Measurements from ENCODE around the gene PKP1. TPM values are rescaled to one million over a fixed set of nuclear protein-coding genes. Genes with fewer than 3 reads are reported as not detected.

The PKP1 gene
- polyA plus RNA-seq, 1 donor (not counting 4 experiments of a cell fraction or from before 2014, with no cell fraction given), result 169 TPM

DNA sequence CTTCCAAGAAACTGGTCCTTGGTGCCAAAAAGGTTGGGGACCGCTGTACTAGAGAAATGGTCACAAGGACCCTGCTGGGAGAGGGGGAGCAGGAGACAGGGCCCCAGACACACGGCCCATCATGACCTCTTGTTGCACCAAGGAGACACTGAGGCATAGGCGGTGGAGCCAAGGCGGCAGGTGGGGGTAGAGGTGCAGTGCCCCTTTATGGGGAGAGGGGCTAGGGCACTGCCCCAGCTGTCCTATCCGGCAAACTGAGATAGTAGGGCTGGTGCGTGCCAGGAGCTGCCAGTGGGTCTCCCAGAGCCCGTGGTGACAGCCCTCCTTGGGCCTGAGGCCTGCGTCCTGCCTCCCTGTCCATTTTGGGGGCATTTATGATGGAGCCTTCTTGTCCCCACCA lies 73.9 kb downstream of the PKP1 start:
- TF ChIP-seq, protein P1, sequence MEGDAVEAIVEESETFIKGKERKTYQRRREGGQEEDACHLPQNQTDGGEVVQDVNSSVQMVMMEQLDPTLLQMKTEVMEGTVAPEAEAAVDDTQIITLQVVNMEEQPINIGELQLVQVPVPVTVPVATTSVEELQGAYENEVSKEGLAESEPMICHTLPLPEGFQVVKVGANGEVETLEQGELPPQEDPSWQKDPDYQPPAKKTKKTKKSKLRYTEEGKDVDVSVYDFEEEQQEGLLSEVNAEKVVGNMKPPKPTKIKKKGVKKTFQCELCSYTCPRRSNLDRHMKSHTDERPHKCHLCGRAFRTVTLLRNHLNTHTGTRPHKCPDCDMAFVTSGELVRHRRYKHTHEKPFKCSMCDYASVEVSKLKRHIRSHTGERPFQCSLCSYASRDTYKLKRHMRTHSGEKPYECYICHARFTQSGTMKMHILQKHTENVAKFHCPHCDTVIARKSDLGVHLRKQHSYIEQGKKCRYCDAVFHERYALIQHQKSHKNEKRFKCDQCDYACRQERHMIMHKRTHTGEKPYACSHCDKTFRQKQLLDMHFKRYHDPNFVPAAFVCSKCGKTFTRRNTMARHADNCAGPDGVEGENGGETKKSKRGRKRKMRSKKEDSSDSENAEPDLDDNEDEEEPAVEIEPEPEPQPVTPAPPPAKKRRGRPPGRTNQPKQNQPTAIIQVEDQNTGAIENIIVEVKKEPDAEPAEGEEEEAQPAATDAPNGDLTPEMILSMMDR (optimal IDR thresholded peaks at IDR 0.05 in 1 of 3, IDR thresholded peaks at IDR 0.05 in 1 of 3, conservative IDR thresholded peaks at IDR 0.05 in 1 of 3; ENCODE audit: extremely low read depth in 1 of 3, insufficient read depth in 2 of 3, low read length in 3 of 3), result no peak
- no peak for TF ChIP-seq EZH2 (IDR thresholded peaks at IDR 0.05; ENCODE audit: low read length)
- DNase-seq (ENCODE audit: low read depth, low spot score) (no peak), FAIRE-seq (no peak)
- Histone ChIP-seq H3K27ac (ENCODE audit: control insufficient read depth, insufficient read depth, low read length) (no peak overlapping the region), H3K4me2 (ENCODE audit: control insufficient read depth, extremely low read depth, insufficient read depth, low read depth, low read length) (no peak overlapping the region), H2AFZ (ENCODE audit: control insufficient read depth, low read length) (no peak overlapping the region), H3K9me3 (ENCODE audit: control insufficient read depth, low read depth, low read length) (no peaks in the 10 kb centered on the region), H3K9me1 (ENCODE audit: control insufficient read depth, extremely low read depth, insufficient read depth, low read length) (no peaks in the 10 kb centered on the region), H3K36me3 (ENCODE audit: control insufficient read depth in 2 of 2, extremely low read depth in 1 of 2, insufficient read depth in 2 of 2, low read length in 2 of 2) (no peaks in the 10 kb centered on the region), H3K9ac (ENCODE audit: control insufficient read depth, extremely low read depth, insufficient read depth, low read length) (no peak overlapping the region), H3K4me3 (ENCODE audit: control insufficient read depth in 2 of 3, extremely low read depth in 1 of 3, insufficient read depth in 2 of 3, low read depth in 1 of 3, low read length in 3 of 3) (no peak overlapping the region), H3K79me2 (ENCODE audit: control insufficient read depth, insufficient read depth, low read length) (no peaks in the 10 kb centered on the region), H3K27me3 (ENCODE audit: control insufficient read depth, extremely low read depth, insufficient read depth, low read length) (peaks cover 2% of the 10 kb centered on the region), H3K4me1 (ENCODE audit: control insufficient read depth, extremely low read depth, insufficient read depth, low read length) (peaks cover 41% of the 10 kb centered on the region), H4K20me1 (ENCODE audit: control insufficient read depth, extremely low read depth, insufficient read depth, low read length) (no peaks in the 10 kb centered on the region)
- dilution Hi-C loops (cut with MboI; ENCODE audit: extremely low pct_ligation_motif_present, low sequenced_read_pairs), result no loop called here

DNA sequence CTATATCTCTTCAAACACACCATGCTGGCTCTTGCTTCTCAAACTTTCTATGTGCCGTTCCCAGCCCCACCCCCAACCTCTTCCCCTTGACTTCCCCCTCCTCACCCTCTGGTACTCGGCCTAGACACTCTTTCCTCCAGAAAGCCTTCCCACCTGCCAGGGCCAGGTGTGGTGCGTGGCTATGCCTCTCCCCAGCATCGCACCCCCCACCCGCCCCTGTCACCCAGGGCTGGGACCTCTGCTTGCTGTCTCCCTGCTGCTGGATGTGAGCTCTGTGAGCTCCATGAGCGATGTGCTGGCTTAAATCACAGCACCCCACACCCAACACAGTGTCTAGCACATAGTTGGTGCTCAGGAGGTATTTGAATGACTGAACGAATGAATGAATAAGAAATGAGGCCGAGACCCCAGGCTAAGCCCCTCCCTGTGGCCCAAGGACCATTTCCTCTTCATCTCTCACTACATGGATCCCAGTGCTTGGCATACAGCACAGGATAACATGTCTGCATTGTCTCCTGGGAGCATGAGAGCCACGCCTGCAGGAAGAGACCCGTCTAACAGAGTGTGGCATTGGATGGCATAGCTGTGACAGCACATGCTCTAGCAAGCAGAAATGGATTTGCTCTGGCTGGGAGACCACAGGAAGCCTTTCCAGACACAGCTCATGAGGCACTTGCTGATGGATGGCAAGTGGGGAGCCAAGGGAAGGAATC lies 74.5 kb downstream of the PKP1 start:
- peaks cover 40% of the 10 kb centered on the region for H3K4me1 ChIP-seq (ENCODE audit: control insufficient read depth, extremely low read depth, insufficient read depth, low read length)

More for the DNA sequence above, 74.5 kb downstream of the PKP1 start:
- dilution Hi-C loops (cut with MboI; ENCODE audit: extremely low pct_ligation_motif_present, low sequenced_read_pairs), result no loop called here
- Histone ChIP-seq H3K9me1 (ENCODE audit: control insufficient read depth, extremely low read depth, insufficient read depth, low read length) (no peaks in the 10 kb centered on the region), H2AFZ (ENCODE audit: control insufficient read depth, low read length) (no peak overlapping the region), H3K4me3 (ENCODE audit: control insufficient read depth in 2 of 3, extremely low read depth in 1 of 3, insufficient read depth in 2 of 3, low read depth in 1 of 3, low read length in 3 of 3) (no peak overlapping the region), H3K9me3 (ENCODE audit: control insufficient read depth, low read depth, low read length) (no peaks in the 10 kb centered on the region), H3K27me3 (ENCODE audit: control insufficient read depth, extremely low read depth, insufficient read depth, low read length) (peaks cover 6% of the 10 kb centered on the region), H3K9ac (ENCODE audit: control insufficient read depth, extremely low read depth, insufficient read depth, low read length) (no peak overlapping the region), H3K27ac (ENCODE audit: control insufficient read depth, insufficient read depth, low read length) (no peak overlapping the region), H3K4me2 (ENCODE audit: control insufficient read depth, extremely low read depth, insufficient read depth, low read depth, low read length) (no peak overlapping the region), H3K36me3 (ENCODE audit: control insufficient read depth in 2 of 2, extremely low read depth in 1 of 2, insufficient read depth in 2 of 2, low read length in 2 of 2) (no peaks in the 10 kb centered on the region), H4K20me1 (ENCODE audit: control insufficient read depth, extremely low read depth, insufficient read depth, low read length) (no peaks in the 10 kb centered on the region), H3K79me2 (ENCODE audit: control insufficient read depth, insufficient read depth, low read length) (no peaks in the 10 kb centered on the region)
- TF ChIP-seq, protein P1 (optimal IDR thresholded peaks at IDR 0.05 in 1 of 3, IDR thresholded peaks at IDR 0.05 in 1 of 3, conservative IDR thresholded peaks at IDR 0.05 in 1 of 3; ENCODE audit: extremely low read depth in 1 of 3, insufficient read depth in 2 of 3, low read length in 3 of 3), result no peak
- no peak for TF ChIP-seq EZH2 (IDR thresholded peaks at IDR 0.05; ENCODE audit: low read length)
- FAIRE-seq, result no peak
- DNase-seq (ENCODE audit: low read depth, low spot score), result no peak
